OCI-LY1 (cell line): Measurements from ENCODE around the gene BRS3.

Experiments
- EZH2 ChIP-seq: fragments of 200-600 bp; sonication (generic), shearing (Covaris generic); IDR thresholded peaks from 2 replicates; pipeline ENCODE4 v1.8.0; 2017; ENCODE audit warnings: borderline replicate concordance, mixed run types, mild to moderate bottlenecking, antibody characterized with exemption, low read length, moderate library complexity, mixed read lengths
- TF ChIP-seq, protein P1 (sequence below): fragments of 200-600 bp; sonication (generic), shearing (Covaris generic); IDR thresholded peaks from 2 replicates; pipeline ENCODE4 v1.5.1; 2017; ENCODE audit warnings: mild to moderate bottlenecking, antibody characterized with exemption, low read length, moderate library complexity, mixed read lengths

DNA sequence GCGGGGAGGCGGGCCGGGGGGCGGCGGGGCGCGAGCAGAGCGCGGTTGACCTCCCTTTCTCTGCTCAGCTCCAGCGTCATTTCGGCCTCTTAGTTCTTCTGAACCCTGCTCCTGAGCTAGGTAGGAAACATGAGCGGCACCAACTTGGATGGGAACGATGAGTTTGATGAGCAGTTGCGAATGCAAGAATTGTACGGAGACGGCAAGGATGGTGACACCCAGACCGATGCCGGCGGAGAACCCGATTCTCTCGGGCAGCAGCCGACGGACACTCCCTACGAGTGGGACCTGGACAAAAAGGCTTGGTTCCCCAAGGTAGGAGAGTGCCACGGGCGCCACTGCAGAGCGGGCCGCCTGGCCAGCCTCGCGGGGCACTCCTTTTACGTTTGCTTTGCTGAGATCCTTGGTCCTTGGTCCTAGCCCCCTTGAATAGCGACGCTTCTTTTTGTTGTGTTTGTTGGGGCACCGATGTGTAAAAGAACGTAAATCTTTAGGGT lies 9.9 kb downstream of the BRS3 start, which contains the start of gene HTATSF1:
- TF ChIP-seq, protein P1, sequence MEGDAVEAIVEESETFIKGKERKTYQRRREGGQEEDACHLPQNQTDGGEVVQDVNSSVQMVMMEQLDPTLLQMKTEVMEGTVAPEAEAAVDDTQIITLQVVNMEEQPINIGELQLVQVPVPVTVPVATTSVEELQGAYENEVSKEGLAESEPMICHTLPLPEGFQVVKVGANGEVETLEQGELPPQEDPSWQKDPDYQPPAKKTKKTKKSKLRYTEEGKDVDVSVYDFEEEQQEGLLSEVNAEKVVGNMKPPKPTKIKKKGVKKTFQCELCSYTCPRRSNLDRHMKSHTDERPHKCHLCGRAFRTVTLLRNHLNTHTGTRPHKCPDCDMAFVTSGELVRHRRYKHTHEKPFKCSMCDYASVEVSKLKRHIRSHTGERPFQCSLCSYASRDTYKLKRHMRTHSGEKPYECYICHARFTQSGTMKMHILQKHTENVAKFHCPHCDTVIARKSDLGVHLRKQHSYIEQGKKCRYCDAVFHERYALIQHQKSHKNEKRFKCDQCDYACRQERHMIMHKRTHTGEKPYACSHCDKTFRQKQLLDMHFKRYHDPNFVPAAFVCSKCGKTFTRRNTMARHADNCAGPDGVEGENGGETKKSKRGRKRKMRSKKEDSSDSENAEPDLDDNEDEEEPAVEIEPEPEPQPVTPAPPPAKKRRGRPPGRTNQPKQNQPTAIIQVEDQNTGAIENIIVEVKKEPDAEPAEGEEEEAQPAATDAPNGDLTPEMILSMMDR: no peak
- no peak for TF ChIP-seq EZH2
